Fibroblast of villous mesenchyme (primary cell): Measurements from ENCODE around the gene MFSD11. TPM values are rescaled to one million over a fixed set of nuclear protein-coding genes. Genes with fewer than 3 reads are reported as not detected.
A peak's percentile ranks its signal among the peaks of the same experiment; 100 is the strongest.
"Not testable (repeated sequence)": the region's sequence is repeated elsewhere in the genome, so short reads cannot be mapped to it uniquely, and the experiment has no call there.

ENCODE experiments used
- DNase-seq: peaks from one replicate; pipeline ENCODE4 v3.0.0-alpha.2; 2010; ENCODE audit warnings: low read depth
- H3K4me3 ChIP-seq: 2 replicates; pipeline ENCODE4 v1.5.1; 2011; ENCODE audit warnings: low read depth, mild to moderate bottlenecking, low read length
- total RNA-seq: library from RNA; depleted of rRNA; stranded (reverse); fragments of >200 nt; gene quantifications from 2 replicates; pipeline ENCODE4 v1.2.3, GENCODE V29; 2012
- TF ChIP-seq, protein P1 (sequence below): IDR thresholded peaks from 2 replicates; pipeline ENCODE4 v1.5.1; 2012; ENCODE audit warnings: low read depth, mild to moderate bottlenecking, low read length; ENCODE audit not compliant: insufficient read depth

The MFSD11 gene
- total RNA-seq, 1 donor: 44.5 TPM

DNA sequence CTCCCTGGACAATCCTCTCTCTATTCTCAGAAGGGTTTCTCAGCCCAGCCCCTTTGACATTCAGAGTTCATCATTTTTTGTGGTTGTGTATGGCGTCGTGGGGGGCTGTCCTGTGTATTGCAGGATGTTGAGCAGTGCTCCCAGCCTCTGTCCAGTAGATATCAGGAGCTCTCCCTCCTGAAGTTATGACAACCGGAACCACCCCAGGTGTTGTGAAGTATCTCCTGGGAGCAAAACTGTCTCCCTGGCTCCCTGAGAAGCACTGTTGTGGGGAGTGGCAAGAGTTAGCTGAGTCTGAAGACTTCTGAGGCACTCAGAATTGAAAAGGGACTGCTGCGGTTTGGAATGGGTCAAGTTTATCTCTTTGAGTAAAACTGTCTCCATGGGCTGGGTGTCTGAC lies 74.3 kb downstream of the MFSD11 start:
- TF ChIP-seq, protein P1, sequence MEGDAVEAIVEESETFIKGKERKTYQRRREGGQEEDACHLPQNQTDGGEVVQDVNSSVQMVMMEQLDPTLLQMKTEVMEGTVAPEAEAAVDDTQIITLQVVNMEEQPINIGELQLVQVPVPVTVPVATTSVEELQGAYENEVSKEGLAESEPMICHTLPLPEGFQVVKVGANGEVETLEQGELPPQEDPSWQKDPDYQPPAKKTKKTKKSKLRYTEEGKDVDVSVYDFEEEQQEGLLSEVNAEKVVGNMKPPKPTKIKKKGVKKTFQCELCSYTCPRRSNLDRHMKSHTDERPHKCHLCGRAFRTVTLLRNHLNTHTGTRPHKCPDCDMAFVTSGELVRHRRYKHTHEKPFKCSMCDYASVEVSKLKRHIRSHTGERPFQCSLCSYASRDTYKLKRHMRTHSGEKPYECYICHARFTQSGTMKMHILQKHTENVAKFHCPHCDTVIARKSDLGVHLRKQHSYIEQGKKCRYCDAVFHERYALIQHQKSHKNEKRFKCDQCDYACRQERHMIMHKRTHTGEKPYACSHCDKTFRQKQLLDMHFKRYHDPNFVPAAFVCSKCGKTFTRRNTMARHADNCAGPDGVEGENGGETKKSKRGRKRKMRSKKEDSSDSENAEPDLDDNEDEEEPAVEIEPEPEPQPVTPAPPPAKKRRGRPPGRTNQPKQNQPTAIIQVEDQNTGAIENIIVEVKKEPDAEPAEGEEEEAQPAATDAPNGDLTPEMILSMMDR: no peak
- H3K4me3 ChIP-seq: no peak overlapping the region

DNA sequence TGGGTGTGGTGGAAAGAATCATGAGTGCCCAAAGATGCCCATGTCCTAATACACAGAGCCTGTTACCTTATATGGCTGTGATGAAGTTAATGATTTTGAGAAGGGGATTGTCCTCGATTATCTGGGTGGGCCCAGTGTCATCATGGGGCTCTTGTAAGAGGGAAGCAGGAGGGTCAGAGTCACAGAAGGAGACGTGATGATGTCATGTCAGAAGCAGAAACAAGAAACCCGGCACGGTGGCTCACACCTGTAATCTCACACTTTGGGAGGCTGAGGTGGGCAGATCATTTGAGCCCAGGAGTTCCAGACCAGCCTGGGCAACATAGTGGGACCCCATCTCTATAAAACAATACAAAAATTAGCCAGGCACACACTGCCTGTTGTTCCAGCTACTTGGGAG lies 75.0 kb downstream of the MFSD11 start:
- no peak for DNase-seq
- TF ChIP-seq, protein P1: no peak
- H3K4me3 ChIP-seq: no peak overlapping the region

More for the DNA sequence above, 74.3 kb downstream of the MFSD11 start:
- DNase-seq: peak; percentile 21

DNA sequence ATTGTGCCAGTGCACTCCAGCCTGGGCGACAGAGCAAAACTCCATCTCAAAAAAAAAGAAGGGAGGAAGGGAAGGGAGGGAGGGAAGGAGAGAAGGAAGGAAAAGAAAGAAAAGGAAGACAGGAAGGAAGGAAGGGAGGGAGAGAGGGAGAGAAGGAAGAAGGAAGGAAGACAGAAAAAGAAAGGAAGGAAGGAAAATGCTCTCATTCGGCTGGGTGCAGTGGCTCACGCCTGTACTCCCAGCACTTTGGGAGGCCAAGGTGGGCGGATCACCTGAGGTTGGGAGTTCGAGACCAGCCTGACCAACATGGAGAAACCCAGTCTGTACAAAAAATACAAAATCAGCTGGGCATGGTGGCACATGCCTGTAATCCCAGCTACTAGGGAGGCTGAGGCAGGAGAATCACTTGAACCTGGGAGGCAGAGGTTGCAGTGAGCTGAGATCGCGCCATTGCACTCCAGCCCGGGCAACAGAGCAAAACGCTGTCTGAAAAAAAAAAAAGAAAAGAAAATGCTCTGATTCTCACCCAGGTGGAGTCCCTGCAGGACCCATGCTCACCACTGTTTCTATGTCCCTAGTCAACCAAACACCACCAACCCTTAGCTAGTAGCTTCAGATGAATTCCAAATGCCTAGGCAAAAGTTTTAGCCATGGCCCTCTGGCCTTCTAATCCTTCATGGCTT lies 78.1 kb downstream of the MFSD11 start:
- DNase-seq, H3K4me3 ChIP-seq: not testable (repeated sequence)

DNA sequence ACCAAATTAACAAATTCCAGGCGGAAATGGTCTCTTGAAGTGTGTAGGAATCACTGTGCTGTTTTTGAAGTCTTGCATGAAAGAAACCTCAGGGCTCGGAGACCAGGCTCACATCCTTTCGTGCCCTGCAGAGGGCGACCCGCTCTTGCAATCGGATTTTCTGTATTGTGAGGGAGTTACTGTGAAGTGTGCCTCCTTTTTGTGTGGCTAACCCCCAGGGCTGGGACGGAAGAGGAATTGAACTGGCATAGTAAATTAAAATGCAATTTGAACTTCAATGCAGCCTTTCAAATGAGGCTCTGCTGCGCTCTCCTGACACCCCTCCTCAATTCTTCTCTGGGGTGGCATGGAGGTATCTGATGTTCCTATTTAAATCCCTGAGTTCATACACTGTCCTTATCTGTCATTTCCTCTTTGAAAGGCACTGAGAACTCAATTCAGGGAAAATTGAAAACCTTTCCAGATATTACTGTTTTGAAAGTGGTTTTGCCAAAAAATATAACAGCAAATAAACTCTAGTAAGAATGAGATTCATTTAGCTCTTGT lies 78.7 kb downstream of the MFSD11 start:
- peak; percentile 47 for DNase-seq
- no peak overlapping the region for H3K4me3 ChIP-seq
- TF ChIP-seq, protein P1: peak; percentile 68

DNA sequence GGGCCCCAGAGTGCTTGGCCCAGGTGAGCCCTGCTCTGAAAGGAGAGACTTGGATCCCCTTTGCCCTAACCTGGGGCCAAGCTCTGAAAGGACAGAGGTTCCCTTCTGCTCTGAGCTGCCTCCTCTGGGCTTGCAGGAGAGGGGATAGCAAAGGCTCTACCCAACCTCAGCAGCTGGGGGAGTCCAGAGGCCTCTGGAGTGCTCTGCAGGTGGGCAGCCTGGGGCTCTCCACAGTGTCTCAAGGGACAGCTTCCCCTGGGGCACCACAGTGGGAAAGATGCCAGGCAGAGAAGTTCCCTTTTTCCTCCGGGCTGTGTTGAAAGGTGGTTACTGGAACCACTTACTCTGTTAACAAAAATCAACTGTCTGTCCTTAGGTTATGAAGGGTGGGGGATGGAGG lies 82.1 kb downstream of the MFSD11 start:
- no peak overlapping the region for H3K4me3 ChIP-seq
- TF ChIP-seq, protein P1: no peak
- no peak for DNase-seq

DNA sequence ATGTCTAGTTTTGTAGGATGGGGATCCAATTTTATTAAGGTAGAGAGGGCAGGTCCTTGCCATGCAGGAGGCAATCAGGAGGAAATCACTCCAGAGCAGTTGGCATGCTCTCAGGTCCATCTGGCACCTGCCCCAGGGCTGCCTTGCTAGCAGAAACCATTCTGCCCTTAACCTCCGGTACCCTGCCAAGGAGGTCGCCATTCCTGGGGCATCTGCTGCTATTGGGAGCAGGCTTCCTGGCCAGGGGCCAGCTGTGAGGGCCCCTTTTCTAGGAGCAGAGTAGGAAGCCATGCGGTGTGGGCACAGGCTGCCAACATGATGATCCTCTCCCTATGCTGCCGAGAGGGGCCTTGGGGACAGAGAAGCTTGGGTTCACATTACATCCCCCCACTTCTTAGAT lies 82.6 kb downstream of the MFSD11 start:
- no peak for DNase-seq
- H3K4me3 ChIP-seq: no peak overlapping the region
- TF ChIP-seq, protein P1: no peak

DNA sequence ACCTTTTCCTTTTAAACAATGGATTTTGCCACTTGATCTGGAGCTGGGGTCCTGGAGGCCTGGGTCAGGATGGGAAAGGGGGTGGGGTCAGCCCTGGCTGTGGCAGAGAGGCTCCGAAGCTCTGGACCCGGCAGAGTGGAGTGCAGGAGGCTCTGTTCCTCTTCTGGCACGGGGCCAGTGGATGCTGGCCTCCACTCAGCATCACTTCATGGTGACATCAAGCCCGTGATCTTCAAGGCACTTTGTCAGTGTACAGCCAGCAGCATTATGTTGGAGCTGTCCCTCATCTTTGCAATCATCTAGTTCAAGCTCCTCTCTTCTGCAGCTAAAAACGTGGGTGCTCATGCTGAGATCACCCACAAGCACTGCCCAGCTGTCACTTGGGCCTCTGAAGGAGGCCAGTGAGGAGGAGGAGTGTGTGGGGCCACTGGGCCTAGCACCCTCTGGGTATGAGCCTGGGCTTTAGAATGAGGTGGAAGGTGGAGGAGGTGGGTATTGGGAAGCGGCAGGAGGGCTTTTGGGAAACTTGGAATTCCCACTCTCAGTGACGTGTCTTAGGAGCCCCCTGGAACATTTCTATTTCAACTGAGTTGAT lies 84.4 kb downstream of the MFSD11 start:
- TF ChIP-seq, protein P1: no peak
- no peak overlapping the region for H3K4me3 ChIP-seq
- no peak for DNase-seq
